ENCODE results near the gene TMC7.

The TMC7 gene

GRCh38 chr16:19092653-19093410 is 109.1 kb downstream of the TMC7 start:
- DNase-seq = no peak

- no peak for DNase-seq
Observed at GRCh38 chr16:19093631-19094541, 110.2 kb downstream of the TMC7 start.

- DNase-seq = no peak
Observed at GRCh38 chr16:19094542-19095365, 111.0 kb downstream of the TMC7 start.

GRCh38 chr16:19095654-19096053 is 111.9 kb downstream of the TMC7 start:
- no peak for DNase-seq

- no peak for DNase-seq
Observed at GRCh38 chr16:19098173-19098572, 114.4 kb downstream of the TMC7 start.

- no peak for DNase-seq
Observed at GRCh38 chr16:19102187-19102872, 118.6 kb downstream of the TMC7 start.

- DNase-seq = no peak
Observed at GRCh38 chr16:19104607-19105006, 120.9 kb downstream of the TMC7 start.

GRCh38 chr16:19105131-19105530 is 121.4 kb downstream of the TMC7 start:
- no peak for DNase-seq

GRCh38 chr16:19105891-19106624 is 122.3 kb downstream of the TMC7 start:
- DNase-seq = no peak

- DNase-seq = no peak
Observed at GRCh38 chr16:19106625-19107020, 122.9 kb downstream of the TMC7 start.

GRCh38 chr16:19108409-19109287 is 124.9 kb downstream of the TMC7 start:
- DNase-seq = no peak

GRCh38 chr16:19109288-19109664 is 125.5 kb downstream of the TMC7 start:
- no peak for DNase-seq

GRCh38 chr16:19110537-19111360 is 127.0 kb downstream of the TMC7 start:
- no peak for DNase-seq

GRCh38 chr16:19112099-19112407 is 128.3 kb downstream of the TMC7 start:
- no peak for DNase-seq

All from KG1 (cell line).